IMR-90 (cell line): ENCODE data around the gene ACTN1. TPM values are rescaled to one million over a fixed set of nuclear protein-coding genes. Genes with fewer than 3 reads are reported as not detected.

Experiments used
- ATAC-seq: fragments of 200-7000 bp; cut with Tn5 transposase; 2 replicates; pipeline ENCODE4 v1.9.1; 2020; ENCODE audit warnings: low read depth, mild to moderate bottlenecking, moderate library complexity
- BruUV-seq: library from RNA; stranded (reverse); fragments of 400-500 nt; replicated peaks from 2 replicates; lab custom pipeline; 2021; lab: Mats Ljungman, UMichigan
- CTCF ChIA-PET: fragments of 300-600 bp; formaldehyde crosslinking; extraction: SDS; loops from one replicate; lab custom pipeline; 2021; ENCODE audit warnings: antibody characterized with exemption; lab: Yijun Ruan, JAX
- POLR2A ChIA-PET: fragments of 300-600 bp; sonication (Branson Sonifier 250); formaldehyde crosslinking; loops from one replicate; lab custom pipeline; 2022; ENCODE audit warnings: antibody characterized with exemption; ENCODE audit not compliant: unreplicated experiment; lab: Charles Lee
- DNase-seq: peaks from one replicate; pipeline ENCODE4 v3.0.0; 2013
- H2AFZ ChIP-seq: replicated peaks from 2 replicates; pipeline ENCODE3; 2013; ENCODE audit warnings: low read length, mild to moderate bottlenecking; ENCODE audit not compliant: poor library complexity
- H2AK5ac ChIP-seq: 2 replicates; pipeline ENCODE4 v1.6.1; 2013; ENCODE audit warnings: low read depth, low read length, inconsistent platforms
- H2AK9ac ChIP-seq: replicated peaks from 2 replicates; pipeline ENCODE3; 2013; ENCODE audit warnings: mild to moderate bottlenecking, low read depth, low read length, moderate library complexity; ENCODE audit not compliant: poor library complexity
- H2BK120ac ChIP-seq: 2 replicates; pipeline ENCODE4 v1.6.1; 2013; ENCODE audit warnings: low read depth, low read length, inconsistent platforms
- H2BK15ac ChIP-seq: 3 replicates; pipeline ENCODE4 v1.6.1; 2013; ENCODE audit warnings: low read depth, low read length, inconsistent platforms
- H2BK20ac ChIP-seq: 2 replicates; pipeline ENCODE4 v1.6.1; 2013; ENCODE audit warnings: low read depth, mild to moderate bottlenecking, inconsistent platforms, low read length, moderate library complexity
- H2BK5ac ChIP-seq: 2 replicates; pipeline ENCODE4 v1.6.1; 2013; ENCODE audit warnings: mild to moderate bottlenecking, low read depth, low read length, inconsistent platforms; ENCODE audit not compliant: poor library complexity, severe bottlenecking
- H3K14ac ChIP-seq: replicated peaks from 2 replicates; pipeline ENCODE4 v1.6.1; 2013; ENCODE audit warnings: low read depth, low read length, inconsistent platforms
- H3K18ac ChIP-seq: 2 replicates; pipeline ENCODE4 v1.6.1; 2013; ENCODE audit warnings: low read depth, low read length, control low read depth
- H3K23ac ChIP-seq: 2 replicates; pipeline ENCODE4 v1.6.1; 2013; ENCODE audit warnings: low read depth, low read length, inconsistent platforms
- H3K27ac ChIP-seq: 2 replicates; pipeline ENCODE4 v1.5.1; 2013; ENCODE audit warnings: mild to moderate bottlenecking, control low read depth, low read length; ENCODE audit not compliant: insufficient read depth
- H3K27me3 ChIP-seq: 2 replicates; pipeline ENCODE4 v1.6.1; 2013; ENCODE audit warnings: low read length; ENCODE audit not compliant: control insufficient read depth, insufficient read depth
- H3K36me3 ChIP-seq: 2 replicates; pipeline ENCODE4 v1.6.1; 2013; ENCODE audit warnings: low read length, mixed read lengths; ENCODE audit not compliant: control insufficient read depth, insufficient read depth
- H3K4ac ChIP-seq: 2 replicates; pipeline ENCODE4 v1.6.1; 2013; ENCODE audit warnings: low read depth, low read length, inconsistent platforms
- H3K4me1 ChIP-seq: 2 replicates; pipeline ENCODE4 v1.6.1; 2013; ENCODE audit warnings: low read length, mixed read lengths; ENCODE audit not compliant: control insufficient read depth, insufficient read depth
- H3K4me2 ChIP-seq: 2 replicates; pipeline ENCODE4 v1.6.1; 2013; ENCODE audit warnings: low read depth, mild to moderate bottlenecking, control low read depth, low read length, moderate library complexity
- H3K4me3 ChIP-seq: 2 replicates; pipeline ENCODE4 v1.5.1; 2013; ENCODE audit warnings: low read depth, mild to moderate bottlenecking, control low read depth, low read length, moderate library complexity; ENCODE audit not compliant: insufficient read depth
- H3K56ac ChIP-seq: 2 replicates; pipeline ENCODE4 v1.6.1; 2013; ENCODE audit warnings: low read length, inconsistent platforms; ENCODE audit not compliant: insufficient read depth; ENCODE audit errors: extremely low read depth
- H3K79me1 ChIP-seq, 2 experiments: 2 replicates each; pipeline ENCODE4 v1.6.1; 2013; ENCODE audit warnings: low read length in 2 of 2, inconsistent platforms in 1 of 2, low read depth in 1 of 2
- H3K9ac ChIP-seq: 2 replicates; pipeline ENCODE4 v1.6.1; 2013; ENCODE audit warnings: low read depth, low read length, control low read depth
- H3K9me1 ChIP-seq: 2 replicates; pipeline ENCODE4 v1.6.1; 2013; ENCODE audit warnings: low read length, inconsistent platforms; ENCODE audit not compliant: insufficient read depth
- H3K9me3 ChIP-seq: 2 replicates; pipeline ENCODE4 v1.6.1; 2013; ENCODE audit warnings: low read length; ENCODE audit not compliant: control insufficient read depth, insufficient read depth
- H4K20me1 ChIP-seq: 2 replicates; pipeline ENCODE4 v1.6.1; 2013; ENCODE audit warnings: low read length, inconsistent platforms; ENCODE audit not compliant: insufficient read depth
- H4K5ac ChIP-seq: 2 replicates; pipeline ENCODE4 v1.6.1; 2013; ENCODE audit warnings: mild to moderate bottlenecking, low read depth, low read length, control low read depth
- H4K8ac ChIP-seq, 2 experiments: 2 replicates each; pipeline ENCODE4 v1.6.1; 2013; ENCODE audit warnings: low read depth in 2 of 2, low read length in 2 of 2, control low read depth in 1 of 2, inconsistent platforms in 1 of 2
- H4K91ac ChIP-seq: 2 replicates; pipeline ENCODE4 v1.6.1; 2013; ENCODE audit warnings: low read depth, low read length, inconsistent platforms; ENCODE audit not compliant: insufficient read depth
- CTCF ChIP-seq: conservative IDR thresholded peaks from 2 replicates; pipeline ENCODE4 v1.5.1; 2012; ENCODE audit warnings: mild to moderate bottlenecking, low read depth, low read length, improper control_type of control experiment
- ELK1 ChIP-seq: fragments of 150-350 bp; IDR thresholded peaks from 2 replicates; pipeline ENCODE4 v1.6.1; 2016; ENCODE audit warnings: low read depth, mild to moderate bottlenecking, low read length, moderate library complexity, borderline replicate concordance
- RAD21 ChIP-seq: IDR thresholded peaks from 2 replicates; pipeline ENCODE4 v1.6.1; 2012; ENCODE audit warnings: low read length, improper control_type of control experiment
- RFX5 ChIP-seq: IDR thresholded peaks from 2 replicates; pipeline ENCODE4 v1.8.0; 2012; ENCODE audit warnings: low read depth, mild to moderate bottlenecking, low read length, moderate library complexity
- SMC3 ChIP-seq: fragments of 150-350 bp; IDR thresholded peaks from 2 replicates; pipeline ENCODE4 v1.6.1; 2016; ENCODE audit warnings: low read depth, mild to moderate bottlenecking, antibody characterized with exemption, low read length, moderate library complexity
- WGBS, 2 experiments: methylation state at CpG; one replicate each; pipeline versions ENCODE4 v1.1.5 to v1.1.7; 2013; ENCODE audit warnings: missing lambda C conversion rate in 2 of 2; ENCODE audit not compliant: insufficient read length in 1 of 2; ENCODE audit errors: extremely low coverage in 2 of 2; 5-methylcytosine and 5-hydroxymethylcytosine counted together
- dilution Hi-C: fragments of 300-500 bp; cut with HindIII; formaldehyde crosslinking; loops from one replicate; pipeline ENCODE4 v1.14.3; 2018; ENCODE audit warnings: low sequenced_read_pairs; ENCODE audit not compliant: unreplicated experiment
- in situ Hi-C: fragments of 300-500 bp; cut with MboI; formaldehyde crosslinking; loops from 3 replicates; pipeline ENCODE4 v1.14.3; 2019; ENCODE audit warnings: low sequenced_read_pairs, inconsistent platforms, mixed read lengths
- intact Hi-C: fragments of 100-400 bp; cut with micrococcal nuclease; formaldehyde crosslinking; loops from 2 replicates; pipeline ENCODE4 v1.10.0; 2022
- polyA plus RNA-seq, 3 experiments: library from polyadenylated mRNA; depleted of rRNA; stranded (reverse); fragments of >200 nt; gene quantifications; 2 replicates each; pipeline ENCODE4 v1.2.3, GENCODE V29; 2012; ENCODE audit warnings: low replicate concordance in 1 of 3
- total RNA-seq: library from RNA; depleted of rRNA; stranded (reverse); fragments of >200 nt; gene quantifications from 2 replicates; pipeline ENCODE4 v1.2.3, GENCODE V29; 2012

The ACTN1 gene
- total and polyA plus RNA-seq, 2 of the 4 experiments (the other 2 are of a cell fraction): 684 to 766 TPM

GRCh38 chr14:68998062-68998461 lies 19.0 kb upstream of the ACTN1 start:
- Histone ChIP-seq H3K79me1 (no peaks in the 10 kb centered on the region), H4K91ac (no peak overlapping the region), H3K4me1 (no peaks in the 10 kb centered on the region), H3K9me1 (no peaks in the 10 kb centered on the region), H3K18ac (no peak overlapping the region), H3K27me3 (no peaks in the 10 kb centered on the region), H2BK20ac (no peak overlapping the region), H4K20me1 (no peaks in the 10 kb centered on the region), H3K4ac (no peak overlapping the region), H2AK5ac (no peak overlapping the region; the same call in 1 of the 2 replicates), H4K5ac (no peak overlapping the region), H3K36me3 (no peaks in the 10 kb centered on the region), H3K56ac (no peak overlapping the region), H3K9me3 (0 out of 2 replicates have a peak, but pooled peaks cover 5% of the 10 kb centered on the region), H3K27ac (no peak overlapping the region), H2AFZ (no peak overlapping the region), H3K9ac (no peak overlapping the region), H2BK120ac (no peak overlapping the region), H2BK15ac (no peak overlapping the region), H2BK5ac (no peak overlapping the region), H4K8ac (no peak overlapping the region), H3K4me2 (no peak overlapping the region), H2AK9ac (no peak overlapping the region), H3K14ac (no peak overlapping the region), H3K4me3 (no peak overlapping the region), H3K23ac (no peak overlapping the region)
- dilution Hi-C loops (no loop called here), intact Hi-C loops (no loop called here), in situ Hi-C loops (no loop called here)
- no peak for DNase-seq
- no TSS peak for BruUV-seq
- TF ChIP-seq ELK1 (no peak), SMC3 (no peak), CTCF (no peak), RFX5 (no peak), RAD21 (no peak)
- ATAC-seq: no peak
- WGBS, 2 experiments: 44% methylated on average over 1 of the region's 5 CpGs; no CpG with 5 or more reads in 1 of the 2 experiments
- ChIA-PET POLR2A (no interaction called here), CTCF (no interaction called here)
